ENCODE data around the gene ADRA2C.

- TF ChIP-seq CTCF (IDR thresholded peaks at IDR 0.05; ENCODE audit: insufficient read depth, low read length, poor library complexity, severe bottlenecking) (no peak), EZH2phosphoT487 (conservative IDR thresholded peaks at IDR 0.05; ENCODE audit: low read length) (no peak)
Observed at GRCh38 chr4:3759236-3759635, 6.9 kb upstream of the ADRA2C start.

All from SU-DHL-6 (cell line).